ENCODE results near the gene LYSMD4. TPM values are rescaled to one million over a fixed set of nuclear protein-coding genes. Genes with fewer than 3 reads are reported as not detected.

The LYSMD4 gene
- total RNA-seq, 4 donors from 2014 or later, result 5.7 to 12.6 (median 8.6) TPM

DNA sequence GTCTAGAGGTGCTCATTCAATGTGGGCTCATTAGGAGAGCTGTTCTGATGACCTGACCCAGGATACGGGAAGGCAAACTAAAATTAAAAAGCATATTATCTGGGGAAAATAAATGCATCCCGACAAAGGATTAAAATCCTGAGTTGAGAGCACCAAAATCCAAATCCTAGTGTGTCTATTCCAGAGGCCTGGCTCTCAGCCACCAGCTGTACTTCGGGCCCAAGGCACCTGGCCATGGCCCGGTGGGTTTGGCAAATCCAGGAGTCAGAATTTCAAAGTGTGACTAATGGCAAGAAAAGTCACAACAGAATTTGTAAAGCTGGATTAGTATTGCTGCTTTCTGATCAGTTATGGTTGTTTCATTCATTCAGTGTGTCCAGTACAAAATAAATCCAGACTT lies 2.6 kb upstream of the LYSMD4 start:
- TF ChIP-seq, protein P1, sequence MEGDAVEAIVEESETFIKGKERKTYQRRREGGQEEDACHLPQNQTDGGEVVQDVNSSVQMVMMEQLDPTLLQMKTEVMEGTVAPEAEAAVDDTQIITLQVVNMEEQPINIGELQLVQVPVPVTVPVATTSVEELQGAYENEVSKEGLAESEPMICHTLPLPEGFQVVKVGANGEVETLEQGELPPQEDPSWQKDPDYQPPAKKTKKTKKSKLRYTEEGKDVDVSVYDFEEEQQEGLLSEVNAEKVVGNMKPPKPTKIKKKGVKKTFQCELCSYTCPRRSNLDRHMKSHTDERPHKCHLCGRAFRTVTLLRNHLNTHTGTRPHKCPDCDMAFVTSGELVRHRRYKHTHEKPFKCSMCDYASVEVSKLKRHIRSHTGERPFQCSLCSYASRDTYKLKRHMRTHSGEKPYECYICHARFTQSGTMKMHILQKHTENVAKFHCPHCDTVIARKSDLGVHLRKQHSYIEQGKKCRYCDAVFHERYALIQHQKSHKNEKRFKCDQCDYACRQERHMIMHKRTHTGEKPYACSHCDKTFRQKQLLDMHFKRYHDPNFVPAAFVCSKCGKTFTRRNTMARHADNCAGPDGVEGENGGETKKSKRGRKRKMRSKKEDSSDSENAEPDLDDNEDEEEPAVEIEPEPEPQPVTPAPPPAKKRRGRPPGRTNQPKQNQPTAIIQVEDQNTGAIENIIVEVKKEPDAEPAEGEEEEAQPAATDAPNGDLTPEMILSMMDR (IDR thresholded peaks at IDR 0.05; ENCODE audit: low read depth), result no peak

DNA sequence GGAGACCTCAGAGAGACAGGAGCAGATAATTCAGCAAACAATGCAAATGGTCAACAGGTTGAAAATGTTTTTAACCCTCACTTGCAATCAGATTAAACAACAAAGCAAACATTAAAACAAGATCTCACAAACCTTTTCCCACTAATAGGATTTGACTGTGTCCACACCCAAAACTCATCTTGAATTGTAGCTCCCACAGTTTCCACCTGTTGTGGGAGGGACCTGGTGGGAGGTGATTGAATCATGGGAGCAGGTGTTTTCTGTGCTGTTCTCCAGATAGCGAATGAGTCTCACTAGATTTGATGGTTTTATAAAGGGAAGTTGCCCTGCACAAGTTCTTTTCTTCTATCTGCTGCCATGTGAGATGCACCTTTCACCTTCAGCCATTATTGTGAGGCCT lies 1.3 kb upstream of the LYSMD4 start:
- TF ChIP-seq, protein P1 (IDR thresholded peaks at IDR 0.05; ENCODE audit: low read depth), result no peak

DNA sequence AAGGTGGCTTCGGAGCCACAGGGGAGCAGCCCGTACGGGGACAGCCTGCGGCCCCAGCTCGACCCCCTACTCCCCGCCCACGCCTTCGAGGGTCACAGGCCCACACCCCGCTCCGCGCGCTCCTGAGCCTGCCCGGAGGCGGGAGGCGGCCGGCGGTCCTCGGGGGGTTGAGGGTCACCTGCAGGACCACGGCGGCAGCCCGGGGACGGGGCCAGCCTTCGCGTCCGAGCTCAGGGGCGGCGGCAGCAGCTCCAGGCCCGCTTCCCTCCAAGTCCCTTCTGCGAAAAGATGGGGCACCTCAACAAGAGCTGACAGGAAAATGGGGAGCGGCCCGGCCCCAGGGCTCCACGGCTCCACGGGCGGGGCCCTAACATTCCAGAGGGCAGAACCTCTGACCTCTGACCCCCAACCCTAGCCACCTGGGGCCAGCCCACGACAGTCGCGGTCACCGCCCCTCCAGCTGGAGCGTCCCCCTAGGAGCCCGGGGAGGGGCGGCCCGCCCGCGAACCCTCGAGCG lies 428 bp downstream of the LYSMD4 start:
- TF ChIP-seq, protein P1 (IDR thresholded peaks at IDR 0.05; ENCODE audit: low read depth), result no peak

DNA sequence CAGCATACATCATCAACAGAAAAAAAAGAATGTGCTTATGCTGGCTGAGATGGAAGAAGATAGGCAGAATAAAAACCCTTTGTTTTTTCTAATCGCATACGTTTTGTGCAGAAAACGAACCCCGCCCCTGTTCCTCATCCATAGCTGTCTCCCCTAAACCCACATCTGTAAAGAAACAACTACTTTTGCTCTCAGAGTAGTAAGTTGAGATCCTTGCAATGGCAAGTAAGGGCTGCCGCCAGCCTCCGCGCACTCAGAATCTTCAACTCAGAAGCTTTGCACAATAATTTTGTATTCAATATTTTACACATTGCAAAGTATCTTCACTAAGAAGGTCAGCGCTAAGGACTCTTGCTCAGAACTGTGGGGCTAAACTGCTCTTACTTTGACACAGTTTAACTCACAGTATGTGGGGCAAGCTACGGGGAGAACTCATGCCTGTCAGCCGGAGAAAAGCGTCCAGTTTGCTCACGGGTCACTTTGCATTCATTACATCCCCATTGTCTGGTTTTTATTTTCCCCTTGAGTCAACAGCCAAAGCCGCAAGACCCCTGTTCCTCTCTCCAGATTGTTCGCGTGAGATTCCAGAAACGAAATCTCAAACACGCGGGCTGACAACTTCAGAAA lies 1.0 kb downstream of the LYSMD4 start:
- TF ChIP-seq, protein P1 (IDR thresholded peaks at IDR 0.05; ENCODE audit: low read depth), result no peak

DNA sequence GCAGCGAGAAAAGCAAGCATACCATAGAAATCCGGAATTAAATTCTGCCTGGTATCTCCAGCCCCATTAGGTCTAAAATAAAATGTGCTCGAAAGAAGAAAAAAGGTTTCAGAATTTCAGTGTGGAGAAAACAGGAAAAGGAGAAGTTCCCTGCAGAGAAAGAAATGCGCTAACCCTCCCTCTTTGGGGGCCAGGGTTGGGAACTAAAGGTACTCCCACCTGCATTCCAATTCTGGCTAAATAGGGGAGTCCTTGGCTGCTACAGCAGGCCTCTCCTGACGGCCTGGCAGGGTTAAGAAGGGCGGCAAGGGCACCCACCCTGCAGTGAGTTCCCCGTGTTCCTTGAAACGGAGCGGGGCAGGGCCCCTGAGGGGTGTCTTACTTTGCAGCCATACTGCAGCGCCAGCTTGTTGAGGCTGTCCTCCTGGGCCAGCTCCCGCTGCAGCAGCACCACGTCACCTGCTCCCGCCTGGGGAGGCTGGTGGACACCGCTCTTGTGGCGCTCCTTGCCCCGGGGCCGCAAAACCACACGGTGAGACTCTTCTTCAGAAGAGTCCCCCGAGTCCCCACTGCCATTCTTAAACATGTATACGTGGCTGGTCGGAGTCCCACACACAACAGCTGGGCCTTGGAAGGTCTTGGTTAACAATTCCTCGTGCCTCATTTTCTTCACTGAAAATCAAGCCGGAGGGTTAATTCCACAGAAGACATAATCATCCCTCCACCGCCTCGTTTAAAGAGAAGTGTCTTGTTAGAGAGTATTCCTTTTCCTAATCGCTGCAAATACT lies 1.7 kb downstream of the LYSMD4 start:
- TF ChIP-seq, protein P1 (IDR thresholded peaks at IDR 0.05; ENCODE audit: low read depth), result no peak

DNA sequence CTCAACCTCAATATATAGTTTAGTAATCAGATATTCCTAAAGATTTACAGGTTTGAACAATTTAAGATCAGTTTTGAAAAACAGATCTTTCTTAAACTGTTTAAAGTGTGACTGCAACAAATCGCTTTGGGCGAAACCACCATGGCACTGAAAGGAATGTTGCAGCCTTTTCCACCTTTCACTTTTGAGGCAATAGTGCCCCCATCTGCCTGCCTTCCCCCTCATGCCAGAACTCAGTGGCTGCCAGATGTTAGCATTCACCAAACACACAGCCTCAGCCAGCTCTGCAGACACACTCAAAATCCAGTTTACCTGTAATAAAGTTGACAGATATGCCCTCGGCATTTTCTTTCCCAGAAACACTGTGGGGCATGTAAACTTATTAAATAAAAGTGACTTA lies 3.3 kb downstream of the LYSMD4 start:
- TF ChIP-seq, protein P1 (IDR thresholded peaks at IDR 0.05; ENCODE audit: low read depth), result no peak

DNA sequence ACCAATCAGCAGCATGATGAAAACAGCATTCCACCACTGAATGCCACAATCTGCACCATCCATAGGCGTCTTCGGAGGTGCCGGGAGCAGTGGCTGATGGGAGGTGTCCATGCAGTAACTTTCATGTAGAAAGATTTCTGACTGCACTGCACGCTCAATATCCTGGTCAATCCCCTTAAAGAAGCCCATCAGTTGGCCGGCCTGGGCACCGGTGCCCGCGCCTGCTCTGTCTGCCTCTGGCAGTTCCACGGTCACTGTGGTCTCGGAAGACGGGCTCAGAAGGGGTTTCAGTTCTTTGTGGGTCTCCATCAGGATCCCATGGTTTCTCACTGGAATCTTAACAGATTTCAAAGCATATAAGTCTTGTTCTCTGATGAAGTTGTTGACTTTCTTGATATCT lies 3.9 kb downstream of the LYSMD4 start:
- TF ChIP-seq, protein P1 (IDR thresholded peaks at IDR 0.05; ENCODE audit: low read depth), result no peak
